ENCODE results near the gene CPNE7. TPM values are rescaled to one million over a fixed set of nuclear protein-coding genes. Genes with fewer than 3 reads are reported as not detected.
A peak's percentile ranks its signal among the peaks of the same experiment; 100 is the strongest.

Gene CPNE7
- total and polyA plus RNA-seq, 2 of the 13 experiments (the other 11 are each of a cell fraction or from before 2014, with no cell fraction given) = 0.59 TPM; not detected in 1

GRCh38 chr16:89586218-89586617, 10.7 kb downstream of the CPNE7 start (continued):
- TF ChIP-seq ZNF318 (CRISPR knock-in tag; IDR thresholded peaks at IDR 0.05) (no peak), CENPBD1 (CRISPR knock-in tag; IDR thresholded peaks at IDR 0.05; ENCODE audit: borderline replicate concordance, low read depth) (no peak), NAIF1 (CRISPR knock-in tag; IDR thresholded peaks at IDR 0.05; ENCODE audit: borderline replicate concordance) (no peak), KDM1A (CRISPR knock-in tag; IDR thresholded peaks at IDR 0.05) (no peak), ZNF574 (CRISPR knock-in tag; IDR thresholded peaks at IDR 0.05) (no peak), ZNF773 (CRISPR knock-in tag; IDR thresholded peaks at IDR 0.05; ENCODE audit: borderline replicate concordance) (no peak), ZNF674 (CRISPR knock-in tag; IDR thresholded peaks at IDR 0.05; ENCODE audit: low read depth) (no peak), ZSCAN20 (CRISPR knock-in tag; IDR thresholded peaks at IDR 0.05; ENCODE audit: borderline replicate concordance) (no peak), CCDC6 (CRISPR knock-in tag; IDR thresholded peaks at IDR 0.05) (no peak), HNF4G (IDR thresholded peaks at IDR 0.05; ENCODE audit: borderline replicate concordance, low read depth, low read length) (no peak), HNF4G (CRISPR knock-in tag; IDR thresholded peaks at IDR 0.05; ENCODE audit: borderline replicate concordance, low read depth) (no peak), PATZ1 (CRISPR knock-in tag; IDR thresholded peaks at IDR 0.05) (peak; percentile 33; the same call in 1 of the 2 replicates)

All from HepG2 (cell line).